Uterus (tissue), 2 donors: ENCODE data around the gene BTBD9.

ENCODE experiments used
- POLR2A ChIP-seq, 2 donors: fragments of 450-650 bp; IDR thresholded peaks; one replicate each; pipeline ENCODE4 v1.6.1; 2016; ENCODE audit warnings: antibody characterized with exemption in 2 of 2, mild to moderate bottlenecking in 1 of 2, moderate library complexity in 1 of 2
- TF ChIP-seq, protein P1 (sequence below), 4 experiments: fragments of 200-600 bp in 2 of 4; fragments of 450-650 bp in 2 of 4; sonication (generic) in 2 of 4; IDR thresholded peaks; one replicate each; pipeline ENCODE4 v1.5.1; 2016 to 2019; ENCODE audit warnings: antibody characterized with exemption in 4 of 4, mild to moderate bottlenecking in 2 of 4, moderate library complexity in 1 of 4

DNA sequence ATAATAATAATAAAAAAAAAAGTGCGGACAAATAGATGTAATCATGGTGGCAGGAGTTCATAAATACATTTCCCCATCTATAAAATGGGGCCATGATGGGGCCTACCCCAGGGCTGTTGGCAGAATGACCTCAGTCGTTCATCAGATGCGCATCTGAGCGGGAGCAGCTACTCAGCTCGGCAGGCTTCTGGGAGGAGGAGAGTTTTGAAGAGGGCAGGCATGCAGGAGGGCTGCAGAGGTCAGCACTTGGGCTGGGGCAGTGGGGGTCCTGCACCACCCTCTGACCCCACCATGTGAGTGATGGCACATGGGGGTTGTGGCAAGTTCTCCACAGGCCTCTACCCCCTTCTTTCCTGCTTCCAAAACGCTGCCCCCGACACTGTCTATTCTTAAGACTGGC lies 446.7 kb downstream of the BTBD9 start:
- TF ChIP-seq, protein P1, sequence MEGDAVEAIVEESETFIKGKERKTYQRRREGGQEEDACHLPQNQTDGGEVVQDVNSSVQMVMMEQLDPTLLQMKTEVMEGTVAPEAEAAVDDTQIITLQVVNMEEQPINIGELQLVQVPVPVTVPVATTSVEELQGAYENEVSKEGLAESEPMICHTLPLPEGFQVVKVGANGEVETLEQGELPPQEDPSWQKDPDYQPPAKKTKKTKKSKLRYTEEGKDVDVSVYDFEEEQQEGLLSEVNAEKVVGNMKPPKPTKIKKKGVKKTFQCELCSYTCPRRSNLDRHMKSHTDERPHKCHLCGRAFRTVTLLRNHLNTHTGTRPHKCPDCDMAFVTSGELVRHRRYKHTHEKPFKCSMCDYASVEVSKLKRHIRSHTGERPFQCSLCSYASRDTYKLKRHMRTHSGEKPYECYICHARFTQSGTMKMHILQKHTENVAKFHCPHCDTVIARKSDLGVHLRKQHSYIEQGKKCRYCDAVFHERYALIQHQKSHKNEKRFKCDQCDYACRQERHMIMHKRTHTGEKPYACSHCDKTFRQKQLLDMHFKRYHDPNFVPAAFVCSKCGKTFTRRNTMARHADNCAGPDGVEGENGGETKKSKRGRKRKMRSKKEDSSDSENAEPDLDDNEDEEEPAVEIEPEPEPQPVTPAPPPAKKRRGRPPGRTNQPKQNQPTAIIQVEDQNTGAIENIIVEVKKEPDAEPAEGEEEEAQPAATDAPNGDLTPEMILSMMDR (IDR thresholded peaks at IDR 0.05), result no peak
- TF ChIP-seq POLR2A (IDR thresholded peaks at IDR 0.05), result no peak
